HG02884 (cell line): ENCODE results near the gene HOXC12.

Source experiments
- ATAC-seq: cut with Tn5 transposase; IDR thresholded peaks from one replicate; pipeline ENCODE4 v1.9.1; 2021; ENCODE audit warnings: mild to moderate bottlenecking, moderate library complexity; ENCODE audit not compliant: unreplicated experiment

HOXC12 gene

GRCh38 chr12:53940443-53941014 lies 14.2 kb upstream of the HOXC12 start:
- ATAC-seq: no peak

- ATAC-seq: no peak
These were observed 13.5 kb upstream of the HOXC12 start for GRCh38 chr12:53941187-53941586.

GRCh38 chr12:53941750-53942149 lies 13.0 kb upstream of the HOXC12 start:
- no peak for ATAC-seq

GRCh38 chr12:53942467-53942997 lies 12.2 kb upstream of the HOXC12 start:
- ATAC-seq: no peak

- ATAC-seq: no peak
These were observed 10.5 kb upstream of the HOXC12 start for GRCh38 chr12:53944209-53944608.

- no peak for ATAC-seq
These were observed 9.5 kb upstream of the HOXC12 start for GRCh38 chr12:53944907-53945847.

- no peak for ATAC-seq
These were observed 7.0 kb upstream of the HOXC12 start for GRCh38 chr12:53947743-53948142.

GRCh38 chr12:53948650-53949593 lies 5.8 kb upstream of the HOXC12 start:
- no peak for ATAC-seq

- no peak for ATAC-seq
These were observed 4.9 kb upstream of the HOXC12 start for GRCh38 chr12:53949631-53950436.

GRCh38 chr12:53950437-53950773 lies 4.3 kb upstream of the HOXC12 start:
- ATAC-seq: no peak

GRCh38 chr12:53950789-53951576 lies 3.7 kb upstream of the HOXC12 start:
- ATAC-seq: no peak

GRCh38 chr12:53951577-53952334 lies 2.9 kb upstream of the HOXC12 start:
- ATAC-seq: no peak

- no peak for ATAC-seq
These were observed 2.4 kb upstream of the HOXC12 start for GRCh38 chr12:53952335-53952694.

- no peak for ATAC-seq
These were observed 1.6 kb upstream of the HOXC12 start for GRCh38 chr12:53952871-53953734.

- no peak for ATAC-seq
These were observed 641 bp upstream of the HOXC12 start for GRCh38 chr12:53953831-53954693.

- ATAC-seq: no peak
These were observed 503 bp downstream of the HOXC12 start for GRCh38 chr12:53955036-53955775.
